Measurements from ENCODE around the gene CBR1.

Gene CBR1

GRCh38 chr21:36069713-36070583 lies at the start of gene CBR1:
Gene CBR1, plus strand, starts transcription at chr21:36070024. Its CDS starts 92 bp downstream, at chr21:36070116.
- peak; percentile 9 for TF ChIP-seq CTCF (IDR thresholded peaks at IDR 0.05; ENCODE audit: low read depth, low read length)
- peak; percentile 86 for DNase-seq (ENCODE audit: extremely low read depth, low read depth)

- no peak for TF ChIP-seq CTCF (IDR thresholded peaks at IDR 0.05; ENCODE audit: low read depth, low read length)
- no peak for DNase-seq (ENCODE audit: extremely low read depth, low read depth)
Observed at GRCh38 chr21:36021251-36021837, 48.5 kb upstream of the CBR1 start.

- no peak for TF ChIP-seq CTCF (IDR thresholded peaks at IDR 0.05; ENCODE audit: low read depth, low read length)
- DNase-seq (ENCODE audit: extremely low read depth, low read depth) = no peak
Observed at GRCh38 chr21:36022427-36023091, 47.3 kb upstream of the CBR1 start.

GRCh38 chr21:36023092-36023480 lies 46.7 kb upstream of the CBR1 start:
- no peak for TF ChIP-seq CTCF (IDR thresholded peaks at IDR 0.05; ENCODE audit: low read depth, low read length)
- DNase-seq (ENCODE audit: extremely low read depth, low read depth) = no peak

GRCh38 chr21:36024782-36025181 lies 45.0 kb upstream of the CBR1 start:
- no peak for TF ChIP-seq CTCF (IDR thresholded peaks at IDR 0.05; ENCODE audit: low read depth, low read length)
- DNase-seq (ENCODE audit: extremely low read depth, low read depth) = no peak

- TF ChIP-seq CTCF (IDR thresholded peaks at IDR 0.05; ENCODE audit: low read depth, low read length) = no peak
- no peak for DNase-seq (ENCODE audit: extremely low read depth, low read depth)
Observed at GRCh38 chr21:36027347-36027746, 42.5 kb upstream of the CBR1 start.
